HepG2 (cell line): ENCODE results near the gene EFCAB8. TPM values are rescaled to one million over a fixed set of nuclear protein-coding genes. Genes with fewer than 3 reads are reported as not detected.

ENCODE experiments used
- ARID2 ChIP-seq: sonication (generic); formaldehyde crosslinking; IDR thresholded peaks from 2 replicates; pipeline ENCODE4 v1.8.1; 2022; ENCODE audit warnings: mild to moderate bottlenecking, missing genetic modification reagents, borderline replicate concordance
- ASH2L ChIP-seq: fragments of 300-600, 200-600 bp; sonication (generic); IDR thresholded peaks from 2 replicates; pipeline ENCODE4 v1.7.0; 2017; ENCODE audit warnings: low read depth, mild to moderate bottlenecking, moderate library complexity, mixed read lengths, low read length; ENCODE audit not compliant: insufficient read length
- BRCA1 ChIP-seq: sonication (generic); formaldehyde crosslinking; IDR thresholded peaks from 2 replicates; pipeline ENCODE4 v1.4.0; 2020; ENCODE audit warnings: missing genetic modification reagents
- EED ChIP-seq: sonication (generic); formaldehyde crosslinking; IDR thresholded peaks from 2 replicates; pipeline ENCODE4 v1.5.0; 2020; ENCODE audit warnings: mild to moderate bottlenecking, missing genetic modification reagents
- GATA4 ChIP-seq: sonication (generic); IDR thresholded peaks from 2 replicates; pipeline ENCODE4 v1.6.1; 2016; ENCODE audit warnings: antibody characterized with exemption, low read depth, borderline replicate concordance
- HES4 ChIP-seq: sonication (generic); formaldehyde crosslinking; IDR thresholded peaks from 2 replicates; pipeline ENCODE4 v1.9.0; 2021; ENCODE audit warnings: mild to moderate bottlenecking, missing genetic modification reagents, borderline replicate concordance
- ISL2 ChIP-seq: sonication (generic); formaldehyde crosslinking; IDR thresholded peaks from 2 replicates; pipeline ENCODE4 v1.5.0; 2020; ENCODE audit warnings: missing genetic modification reagents
- MIXL1 ChIP-seq: IDR thresholded peaks from 2 replicates; pipeline ENCODE4 v1.6.1; 2016
- MTF1 ChIP-seq: sonication (generic); formaldehyde crosslinking; IDR thresholded peaks from 2 replicates; pipeline ENCODE4 v1.5.0; 2020; ENCODE audit warnings: missing genetic modification reagents
- NR1H2 ChIP-seq: sonication (generic); formaldehyde crosslinking; IDR thresholded peaks from 2 replicates; pipeline ENCODE4 v1.8.1; 2022; ENCODE audit warnings: low read depth, missing genetic modification reagents, borderline replicate concordance
- RBFOX2 ChIP-seq: fragments of 200-400 bp; formaldehyde crosslinking; IDR thresholded peaks from 2 replicates; pipeline ENCODE4 v1.6.1; 2017; ENCODE audit warnings: low read depth, mild to moderate bottlenecking, low read length
- RFX5 ChIP-seq: IDR thresholded peaks from 2 replicates; pipeline ENCODE4 v1.6.1; 2011; ENCODE audit warnings: low read depth, low read length, improper control_type of control experiment
- SALL1 ChIP-seq: sonication (generic); formaldehyde crosslinking; IDR thresholded peaks from 2 replicates; pipeline ENCODE4 v1.8.0; 2022; ENCODE audit warnings: mild to moderate bottlenecking, missing genetic modification reagents
- SP4 ChIP-seq: sonication (generic); formaldehyde crosslinking; IDR thresholded peaks from 2 replicates; pipeline ENCODE4 v1.8.1; 2023; ENCODE audit warnings: mild to moderate bottlenecking, missing genetic modification reagents
- SRF ChIP-seq: IDR thresholded peaks from 2 replicates; pipeline ENCODE4 v1.6.1; 2011; ENCODE audit warnings: mild to moderate bottlenecking, low read depth, low read length, moderate library complexity
- THAP7 ChIP-seq: sonication (generic); formaldehyde crosslinking; IDR thresholded peaks from 2 replicates; pipeline ENCODE4 v1.8.1; 2023; ENCODE audit warnings: mild to moderate bottlenecking, missing genetic modification reagents
- TMF1 ChIP-seq: sonication (generic); formaldehyde crosslinking; IDR thresholded peaks from 2 replicates; pipeline ENCODE4 v1.8.1; 2022; ENCODE audit warnings: low read depth, missing genetic modification reagents
- ZBTB43 ChIP-seq: sonication (generic); formaldehyde crosslinking; conservative IDR thresholded peaks from 2 replicates; pipeline ENCODE4 v1.4.0; 2020; ENCODE audit warnings: missing genetic modification reagents
- ZNF136 ChIP-seq: sonication (generic); formaldehyde crosslinking; IDR thresholded peaks from 2 replicates; pipeline ENCODE4 v1.8.1; 2022; ENCODE audit warnings: low read depth, mild to moderate bottlenecking, moderate library complexity, missing genetic modification reagents
- ZNF33A ChIP-seq: sonication (generic); formaldehyde crosslinking; IDR thresholded peaks from 2 replicates; pipeline ENCODE4 v1.5.1; 2020; ENCODE audit warnings: missing genetic modification reagents, mild to moderate bottlenecking, moderate library complexity, borderline replicate concordance
- ZNF567 ChIP-seq: sonication (generic); formaldehyde crosslinking; IDR thresholded peaks from 2 replicates; pipeline ENCODE4 v1.8.1; 2023; ENCODE audit warnings: mild to moderate bottlenecking, missing genetic modification reagents, borderline replicate concordance
- ZNF597 ChIP-seq: sonication (generic); formaldehyde crosslinking; IDR thresholded peaks from 2 replicates; pipeline ENCODE4 v1.5.0; 2020; ENCODE audit warnings: missing genetic modification reagents
- ZNF639 ChIP-seq: conservative IDR thresholded peaks from 2 replicates; pipeline ENCODE4 v1.6.1; 2018; ENCODE audit warnings: missing genetic modification reagents
- polyA plus RNA-seq, 8 experiments: library from polyadenylated mRNA; depleted of rRNA in 3 of 8; stranded (reverse) in 7 of 8; unstranded in 1 of 8; fragments of >200 nt; fragmentation: Illumina TruSeq in 4 of 8; extraction: Trizol in 4 of 8; gene quantifications; 2 replicates each; pipeline versions ENCODE4 v1.2.1 to v1.2.3, GENCODE V29; 2011 to 2016; ENCODE audit warnings: low read depth in 4 of 8, missing spikeins in 1 of 8, mixed read lengths in 1 of 8; ENCODE audit not compliant: insufficient read depth in 1 of 8
- total RNA-seq, 5 experiments: library from RNA; depleted of rRNA; stranded (reverse); fragments of >200 nt; fragmentation: Illumina TruSeq; extraction: Trizol; gene quantifications; 2 replicates each; pipeline ENCODE4 v1.2.3, GENCODE V29; 2016; ENCODE audit warnings: low read depth in 1 of 5

EFCAB8 gene
- total and polyA plus RNA-seq, 2 of the 13 experiments (the other 11 are each of a cell fraction or from before 2014, with no cell fraction given): 0.15 to 0.22 TPM

GRCh38 chr20:33008336-33009213, 149.9 kb downstream of the EFCAB8 start (continued):
- TF ChIP-seq ASH2L (no peak), ZNF597 (CRISPR knock-in tag) (0 out of 2 replicates have a peak, but pooled peaks have one; percentile 22), ZNF639 (no peak), MTF1 (CRISPR knock-in tag) (peak; percentile 51; the same call in 1 of the 2 replicates), HES4 (CRISPR knock-in tag) (0 out of 2 replicates have a peak, but pooled peaks have one; percentile 11), NR1H2 (CRISPR knock-in tag) (no peak), ARID2 (CRISPR knock-in tag) (peak; percentile 14; the same call in 1 of the 2 replicates), GATA4 (no peak), SP4 (CRISPR knock-in tag) (0 out of 2 replicates have a peak, but pooled peaks have one; percentile 9), ZBTB43 (CRISPR knock-in tag) (peak; percentile 96), SRF (no peak), MIXL1 (no peak), RFX5 (no peak), ZNF33A (CRISPR knock-in tag) (no peak), SALL1 (peak; percentile 44), ISL2 (CRISPR knock-in tag) (no peak; the same call in 1 of the 2 replicates), ZNF567 (CRISPR knock-in tag) (peak; percentile 23; the same call in 1 of the 2 replicates), EED (CRISPR knock-in tag) (no peak; the same call in 1 of the 2 replicates), THAP7 (CRISPR knock-in tag) (peak; percentile 70; the same call in 1 of the 2 replicates), TMF1 (CRISPR knock-in tag) (no peak; the same call in 1 of the 2 replicates), ZNF136 (no peak; the same call in 1 of the 2 replicates), RBFOX2 (peak; percentile 90), BRCA1 (CRISPR knock-in tag) (no peak; the same call in 1 of the 2 replicates)
